HG03108 (cell line): ENCODE results near the gene FOXD4L5.
"Not testable (repeated sequence)": the region's sequence is repeated elsewhere in the genome, so short reads cannot be mapped to it uniquely, and the experiment has no call there.

ENCODE experiments used
- ATAC-seq: cut with Tn5 transposase; IDR thresholded peaks from one replicate; pipeline ENCODE4 v1.9.1; 2021; ENCODE audit warnings: moderate library complexity; ENCODE audit not compliant: unreplicated experiment

Gene FOXD4L5

GRCh38 chr9:65285109-65285508 is at the start of gene FOXD4L5:
FOXD4L5 (minus strand) TSS chr9:65285209; CDS start chr9:65284377, 832 bp downstream.
- not testable (repeated sequence) for ATAC-seq

- not testable (repeated sequence) for ATAC-seq
Observed at GRCh38 chr9:65283943-65284342, 1.1 kb downstream of the FOXD4L5 start.

- not testable (repeated sequence) for ATAC-seq
Observed at GRCh38 chr9:65282976-65283375, 2.0 kb downstream of the FOXD4L5 start.
